Mesendoderm (in vitro differentiated cells): ENCODE data around the gene CREB1.

Source experiments
- DNase-seq: peaks from one replicate; pipeline ENCODE4 v3.0.0; 2013
- H2AK5ac ChIP-seq: 2 replicates; pipeline ENCODE4 v1.6.1; 2013; ENCODE audit warnings: low read length, inconsistent platforms
- H2BK120ac ChIP-seq: 2 replicates; pipeline ENCODE4 v1.6.1; 2013; ENCODE audit warnings: low read depth, mild to moderate bottlenecking, low read length, moderate library complexity, mixed read lengths
- H2BK15ac ChIP-seq: replicated peaks from 2 replicates; pipeline ENCODE4 v1.6.1; 2013; ENCODE audit warnings: low read depth, mild to moderate bottlenecking, moderate library complexity
- H2BK5ac ChIP-seq: 2 replicates; pipeline ENCODE4 v1.6.1; 2013; ENCODE audit warnings: low read length, inconsistent platforms
- H3K18ac ChIP-seq: 2 replicates; pipeline ENCODE4 v1.6.1; 2013; ENCODE audit warnings: mild to moderate bottlenecking, low read length, mixed read lengths
- H3K23ac ChIP-seq: one replicate; pipeline ENCODE4 v1.6.1; 2013; ENCODE audit warnings: low read length
- H3K27ac ChIP-seq: 2 replicates; pipeline ENCODE4 v1.5.1; 2013; ENCODE audit warnings: low read depth, mild to moderate bottlenecking, inconsistent platforms, low read length, moderate library complexity
- H3K27me3 ChIP-seq: 2 replicates; pipeline ENCODE4 v1.6.1; 2013; ENCODE audit warnings: low read length, control low read depth, mild to moderate bottlenecking, inconsistent platforms; ENCODE audit not compliant: insufficient read depth, poor library complexity
- H3K36me3 ChIP-seq: 2 replicates; pipeline ENCODE4 v1.6.1; 2013; ENCODE audit warnings: low read length, inconsistent platforms; ENCODE audit not compliant: control insufficient read depth, insufficient read depth
- H3K4ac ChIP-seq: one replicate; pipeline ENCODE4 v1.6.1; 2013; ENCODE audit warnings: low read depth, mild to moderate bottlenecking, low read length, moderate library complexity
- H3K4me1 ChIP-seq: 2 replicates; pipeline ENCODE4 v1.6.1; 2013; ENCODE audit warnings: low read depth, low read length, inconsistent platforms; ENCODE audit not compliant: control insufficient read depth
- H3K4me2 ChIP-seq: 2 replicates; pipeline ENCODE4 v1.6.1; 2013; ENCODE audit warnings: low read length
- H3K4me3 ChIP-seq: 2 replicates; pipeline ENCODE4 v1.5.1; 2013; ENCODE audit warnings: mild to moderate bottlenecking, low read length
- H3K56ac ChIP-seq: one replicate; pipeline ENCODE4 v1.6.1; 2013; ENCODE audit warnings: low read length
- H3K79me1 ChIP-seq: 2 replicates; pipeline ENCODE4 v1.6.1; 2013; ENCODE audit warnings: low read length, inconsistent platforms
- H3K79me2 ChIP-seq: 2 replicates; pipeline ENCODE4 v1.6.1; 2013; ENCODE audit warnings: mild to moderate bottlenecking, low read length; ENCODE audit not compliant: control insufficient read depth, insufficient read depth
- H3K9ac ChIP-seq: 2 replicates; pipeline ENCODE4 v1.6.1; 2013; ENCODE audit warnings: low read length, inconsistent platforms
- H4K5ac ChIP-seq: one replicate; pipeline ENCODE4 v1.6.1; 2013; ENCODE audit warnings: low read length
- H4K8ac ChIP-seq: one replicate; pipeline ENCODE4 v1.6.1; 2013; ENCODE audit warnings: low read depth, mild to moderate bottlenecking, control low read depth, low read length, moderate library complexity
- WGBS: extraction: QIAGEN DNeasy Blood & Tissue Kit; methylation state at CpG from one replicate; pipeline ENCODE4 v1.1.7; 2013; ENCODE audit warnings: low lambda C conversion rate, missing lambda C conversion rate; ENCODE audit not compliant: insufficient coverage; ENCODE audit errors: extremely low coverage; 5-methylcytosine and 5-hydroxymethylcytosine counted together

Gene CREB1

GRCh38 chr2:207594731-207595130 lies 65.0 kb downstream of the CREB1 start:
- Histone ChIP-seq H2BK5ac (no peak overlapping the region), H2AK5ac (no peak overlapping the region), H2BK15ac (no peak overlapping the region)

GRCh38 chr2:207599636-207600035 lies 69.9 kb downstream of the CREB1 start:
- no peak overlapping the region for H2BK120ac ChIP-seq
- no peak overlapping the region for H2BK15ac ChIP-seq
- H3K9ac ChIP-seq, result no peak overlapping the region
- H3K23ac ChIP-seq, result no peak overlapping the region
- H4K5ac ChIP-seq, result no peak overlapping the region
- no peak overlapping the region for H3K18ac ChIP-seq
- no peak overlapping the region for H3K4ac ChIP-seq
- H3K4me3 ChIP-seq, result no peak overlapping the region
- H3K27me3 ChIP-seq, result no peaks in the 10 kb centered on the region
- H2BK5ac ChIP-seq, result no peak overlapping the region
- H3K4me1 ChIP-seq, result no peaks in the 10 kb centered on the region
- H4K8ac ChIP-seq, result no peak overlapping the region
- H3K27ac ChIP-seq, result no peak overlapping the region
- no peaks in the 10 kb centered on the region for H3K79me2 ChIP-seq
- no peak for DNase-seq
- H3K36me3 ChIP-seq, result no peaks in the 10 kb centered on the region
- H3K56ac ChIP-seq, result no peak overlapping the region
- H3K79me1 ChIP-seq, result no peaks in the 10 kb centered on the region
- H2AK5ac ChIP-seq, result no peak overlapping the region
- no peak overlapping the region for H3K4me2 ChIP-seq

More at GRCh38 chr2:207594731-207595130, 65.0 kb downstream of the CREB1 start:
- H3K9ac ChIP-seq, result no peak overlapping the region
- H3K4me1 ChIP-seq, result no peaks in the 10 kb centered on the region
- no peaks in the 10 kb centered on the region for H3K27me3 ChIP-seq
- WGBS, result no CpG with 5 or more reads among the region's 4 CpGs
- H3K79me1 ChIP-seq, result no peaks in the 10 kb centered on the region
- H3K79me2 ChIP-seq, result no peaks in the 10 kb centered on the region
- H3K27ac ChIP-seq, result no peak overlapping the region
- no peak overlapping the region for H3K4me2 ChIP-seq
- H3K18ac ChIP-seq, result no peak overlapping the region
- peaks cover 1% of the 10 kb centered on the region for H3K36me3 ChIP-seq
- H3K23ac ChIP-seq, result no peak overlapping the region
- no peak overlapping the region for H3K4me3 ChIP-seq
- H3K56ac ChIP-seq, result no peak overlapping the region
- H4K8ac ChIP-seq, result no peak overlapping the region
- no peak for DNase-seq
- H4K5ac ChIP-seq, result no peak overlapping the region
- no peak overlapping the region for H2BK120ac ChIP-seq
- no peak overlapping the region for H3K4ac ChIP-seq

GRCh38 chr2:207600231-207600630 lies 70.5 kb downstream of the CREB1 start:
- H4K8ac ChIP-seq, result no peak overlapping the region
- H3K36me3 ChIP-seq, result no peaks in the 10 kb centered on the region
- no peak overlapping the region for H3K4me2 ChIP-seq
- no peak overlapping the region for H3K27ac ChIP-seq
- H3K4me3 ChIP-seq, result no peak overlapping the region
- H2AK5ac ChIP-seq, result no peak overlapping the region
- H3K79me2 ChIP-seq, result no peaks in the 10 kb centered on the region
- no peaks in the 10 kb centered on the region for H3K79me1 ChIP-seq
- DNase-seq, result no peak
- H3K9ac ChIP-seq, result no peak overlapping the region
- H3K18ac ChIP-seq, result no peak overlapping the region
- no peak overlapping the region for H3K23ac ChIP-seq
- H3K4me1 ChIP-seq, result no peaks in the 10 kb centered on the region
- no peak overlapping the region for H2BK120ac ChIP-seq
- no peak overlapping the region for H2BK5ac ChIP-seq
- H2BK15ac ChIP-seq, result no peak overlapping the region
- H3K56ac ChIP-seq, result no peak overlapping the region
- no peak overlapping the region for H4K5ac ChIP-seq
- H3K27me3 ChIP-seq, result no peaks in the 10 kb centered on the region
- H3K4ac ChIP-seq, result no peak overlapping the region

- H3K79me1 ChIP-seq, result no peaks in the 10 kb centered on the region
- no peaks in the 10 kb centered on the region for H3K79me2 ChIP-seq
- no peaks in the 10 kb centered on the region for H3K36me3 ChIP-seq
- WGBS, result no CpG with 5 or more reads among the region's 1 CpG
- no peak overlapping the region for H2AK5ac ChIP-seq
- H3K4ac ChIP-seq, result no peak overlapping the region
- no peaks in the 10 kb centered on the region for H3K4me1 ChIP-seq
- no peak overlapping the region for H2BK15ac ChIP-seq
- no peak overlapping the region for H3K56ac ChIP-seq
- H3K27ac ChIP-seq, result no peak overlapping the region
- no peak for DNase-seq
- no peak overlapping the region for H2BK5ac ChIP-seq
- H3K27me3 ChIP-seq, result no peaks in the 10 kb centered on the region
- H2BK120ac ChIP-seq, result no peak overlapping the region
- no peak overlapping the region for H4K8ac ChIP-seq
- no peak overlapping the region for H4K5ac ChIP-seq
- H3K4me3 ChIP-seq, result no peak overlapping the region
- no peak overlapping the region for H3K23ac ChIP-seq
- no peak overlapping the region for H3K4me2 ChIP-seq
- no peak overlapping the region for H3K18ac ChIP-seq
- no peak overlapping the region for H3K9ac ChIP-seq
These were observed 72.0 kb downstream of the CREB1 start for GRCh38 chr2:207601774-207602173.

- Histone ChIP-seq H3K4me3 (no peak overlapping the region), H3K79me1 (no peaks in the 10 kb centered on the region), H3K27me3 (no peaks in the 10 kb centered on the region), H3K56ac (no peak overlapping the region), H4K8ac (no peak overlapping the region), H2BK120ac (no peak overlapping the region), H3K18ac (no peak overlapping the region), H3K4ac (no peak overlapping the region), H2BK5ac (no peak overlapping the region), H3K9ac (no peak overlapping the region), H3K36me3 (no peaks in the 10 kb centered on the region), H3K27ac (no peak overlapping the region), H3K23ac (no peak overlapping the region), H3K79me2 (no peaks in the 10 kb centered on the region), H2BK15ac (no peak overlapping the region), H4K5ac (no peak overlapping the region), H3K4me2 (no peak overlapping the region), H3K4me1 (no peaks in the 10 kb centered on the region), H2AK5ac (no peak overlapping the region)
- no peak for DNase-seq
- WGBS, result no CpG with 5 or more reads among the region's 2 CpGs
These were observed 73.7 kb downstream of the CREB1 start for GRCh38 chr2:207603486-207603885.

- Histone ChIP-seq H3K79me1 (no peaks in the 10 kb centered on the region), H3K4me3 (no peak overlapping the region), H3K23ac (no peak overlapping the region), H4K8ac (no peak overlapping the region), H3K9ac (no peak overlapping the region), H2BK120ac (no peak overlapping the region), H3K27ac (no peak overlapping the region), H3K36me3 (no peaks in the 10 kb centered on the region), H3K4ac (no peak overlapping the region), H2BK5ac (no peak overlapping the region), H2BK15ac (no peak overlapping the region), H3K79me2 (no peaks in the 10 kb centered on the region), H3K56ac (no peak overlapping the region), H4K5ac (no peak overlapping the region), H3K27me3 (no peaks in the 10 kb centered on the region), H3K18ac (no peak overlapping the region), H2AK5ac (no peak overlapping the region), H3K4me1 (no peaks in the 10 kb centered on the region), H3K4me2 (no peak overlapping the region)
- DNase-seq, result no peak
- WGBS, result no CpG with 5 or more reads among the region's 7 CpGs
These were observed 76.6 kb downstream of the CREB1 start for GRCh38 chr2:207606399-207606798.
